ENCODE data around the gene PMEPA1.

GRCh38 chr20:57683287-57683686 lies 26.5 kb downstream of the PMEPA1 start:
- TF ChIP-seq, protein P1, sequence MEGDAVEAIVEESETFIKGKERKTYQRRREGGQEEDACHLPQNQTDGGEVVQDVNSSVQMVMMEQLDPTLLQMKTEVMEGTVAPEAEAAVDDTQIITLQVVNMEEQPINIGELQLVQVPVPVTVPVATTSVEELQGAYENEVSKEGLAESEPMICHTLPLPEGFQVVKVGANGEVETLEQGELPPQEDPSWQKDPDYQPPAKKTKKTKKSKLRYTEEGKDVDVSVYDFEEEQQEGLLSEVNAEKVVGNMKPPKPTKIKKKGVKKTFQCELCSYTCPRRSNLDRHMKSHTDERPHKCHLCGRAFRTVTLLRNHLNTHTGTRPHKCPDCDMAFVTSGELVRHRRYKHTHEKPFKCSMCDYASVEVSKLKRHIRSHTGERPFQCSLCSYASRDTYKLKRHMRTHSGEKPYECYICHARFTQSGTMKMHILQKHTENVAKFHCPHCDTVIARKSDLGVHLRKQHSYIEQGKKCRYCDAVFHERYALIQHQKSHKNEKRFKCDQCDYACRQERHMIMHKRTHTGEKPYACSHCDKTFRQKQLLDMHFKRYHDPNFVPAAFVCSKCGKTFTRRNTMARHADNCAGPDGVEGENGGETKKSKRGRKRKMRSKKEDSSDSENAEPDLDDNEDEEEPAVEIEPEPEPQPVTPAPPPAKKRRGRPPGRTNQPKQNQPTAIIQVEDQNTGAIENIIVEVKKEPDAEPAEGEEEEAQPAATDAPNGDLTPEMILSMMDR (IDR thresholded peaks at IDR 0.05) = no peak
- no peak for TF ChIP-seq POLR2A (IDR thresholded peaks at IDR 0.05)

All from Peyer's patch (tissue), 4 donors.